ENCODE results near the gene SHOC1. TPM values are rescaled to one million over a fixed set of nuclear protein-coding genes. Genes with fewer than 3 reads are reported as not detected.

The SHOC1 gene
- total RNA-seq, 2 experiments from 2014 or later = not detected

- intact Hi-C loops (cut with micrococcal nuclease; ENCODE audit: unreplicated experiment) = no loop called here
- Histone ChIP-seq H3K27ac (ENCODE audit: low read depth, low read length, poor library complexity, severe bottlenecking) (no peak overlapping the region), H3K36me3 (ENCODE audit: insufficient read depth, low read length) (no peaks in the 10 kb centered on the region), H2AFZ (ENCODE audit: low read length) (no peak overlapping the region), H3K9me2 (ENCODE audit: insufficient read depth, low read length) (no peaks in the 10 kb centered on the region), H4K20me1 (ENCODE audit: insufficient read depth, low read length) (no peaks in the 10 kb centered on the region), H3K4me2 (ENCODE audit: low read length) (no peak overlapping the region), H3K4me3 (ENCODE audit: low read depth, low read length, poor library complexity, severe bottlenecking) (no peak overlapping the region), H3K9me3 (ENCODE audit: low read length) (no peaks in the 10 kb centered on the region), H3K79me2 (ENCODE audit: insufficient read depth, low read depth, low read length) (no peaks in the 10 kb centered on the region), H3K4me1 (ENCODE audit: insufficient read depth, low read length, poor library complexity, severe bottlenecking) (no peaks in the 10 kb centered on the region)
- TF ChIP-seq CTCF (conservative IDR thresholded peaks at IDR 0.05; ENCODE audit: low read length) (no peak), EZH2phosphoT487 (IDR thresholded peaks at IDR 0.05; ENCODE audit: borderline replicate concordance, low read depth, low read length) (no peak)
- ChIA-PET CTCF (ENCODE audit: unreplicated experiment) (no interaction called here), POLR2A (no interaction called here)
- no TSS peak for BruUV-seq (replicated peaks)
- DNase-seq (ENCODE audit: low spot score) = no peak
Measured at GRCh38 chr9:111840442-111840841, 45.7 kb upstream of the SHOC1 start.

GRCh38 chr9:111839987-111840386 lies 45.2 kb upstream of the SHOC1 start:
- CTCF ChIA-PET (ENCODE audit: unreplicated experiment) = no interaction called here

GRCh38 chr9:111839387-111839786 lies 44.6 kb upstream of the SHOC1 start:
- no TSS peak for BruUV-seq (replicated peaks)
- Histone ChIP-seq H4K20me1 (ENCODE audit: insufficient read depth, low read length) (no peaks in the 10 kb centered on the region), H3K79me2 (ENCODE audit: insufficient read depth, low read depth, low read length) (no peaks in the 10 kb centered on the region), H3K4me2 (ENCODE audit: low read length) (no peak overlapping the region), H3K4me1 (ENCODE audit: insufficient read depth, low read length, poor library complexity, severe bottlenecking) (no peaks in the 10 kb centered on the region), H3K36me3 (ENCODE audit: insufficient read depth, low read length) (no peaks in the 10 kb centered on the region), H2AFZ (ENCODE audit: low read length) (no peak overlapping the region), H3K9me2 (ENCODE audit: insufficient read depth, low read length) (no peaks in the 10 kb centered on the region), H3K27ac (ENCODE audit: low read depth, low read length, poor library complexity, severe bottlenecking) (no peak overlapping the region), H3K4me3 (ENCODE audit: low read depth, low read length, poor library complexity, severe bottlenecking) (no peak overlapping the region), H3K9me3 (ENCODE audit: low read length) (no peaks in the 10 kb centered on the region)
- TF ChIP-seq CTCF (conservative IDR thresholded peaks at IDR 0.05; ENCODE audit: low read length) = no peak
- TF ChIP-seq EZH2phosphoT487 (IDR thresholded peaks at IDR 0.05; ENCODE audit: borderline replicate concordance, low read depth, low read length) = no peak
- intact Hi-C loops (cut with micrococcal nuclease; ENCODE audit: unreplicated experiment) = no loop called here
- POLR2A ChIA-PET = no interaction called here
- CTCF ChIA-PET (ENCODE audit: unreplicated experiment) = no interaction called here
- no peak for DNase-seq (ENCODE audit: low spot score)

More at GRCh38 chr9:111839987-111840386, 45.2 kb upstream of the SHOC1 start:
- no peak overlapping the region for H3K4me2 ChIP-seq (ENCODE audit: low read length)
- no peaks in the 10 kb centered on the region for H3K4me1 ChIP-seq (ENCODE audit: insufficient read depth, low read length, poor library complexity, severe bottlenecking)
- no TSS peak for BruUV-seq (replicated peaks)
- H4K20me1 ChIP-seq (ENCODE audit: insufficient read depth, low read length) = no peaks in the 10 kb centered on the region
- TF ChIP-seq EZH2phosphoT487 (IDR thresholded peaks at IDR 0.05; ENCODE audit: borderline replicate concordance, low read depth, low read length) = no peak
- no peak for TF ChIP-seq CTCF (conservative IDR thresholded peaks at IDR 0.05; ENCODE audit: low read length)
- no peaks in the 10 kb centered on the region for H3K9me3 ChIP-seq (ENCODE audit: low read length)
- DNase-seq (ENCODE audit: low spot score) = no peak
- H3K27ac ChIP-seq (ENCODE audit: low read depth, low read length, poor library complexity, severe bottlenecking) = no peak overlapping the region
- H3K9me2 ChIP-seq (ENCODE audit: insufficient read depth, low read length) = no peaks in the 10 kb centered on the region
- H3K79me2 ChIP-seq (ENCODE audit: insufficient read depth, low read depth, low read length) = no peaks in the 10 kb centered on the region
- POLR2A ChIA-PET = no interaction called here
- no peaks in the 10 kb centered on the region for H3K36me3 ChIP-seq (ENCODE audit: insufficient read depth, low read length)
- no peak overlapping the region for H3K4me3 ChIP-seq (ENCODE audit: low read depth, low read length, poor library complexity, severe bottlenecking)
- intact Hi-C loops (cut with micrococcal nuclease; ENCODE audit: unreplicated experiment) = no loop called here
- no peak overlapping the region for H2AFZ ChIP-seq (ENCODE audit: low read length)

Measured in OCI-LY7 (cell line).